ENCODE results near the gene TLK1.

- TF ChIP-seq POLR2AphosphoS5 (IDR thresholded peaks at IDR 0.05), result no peak
- TF ChIP-seq CTCF (IDR thresholded peaks at IDR 0.05; ENCODE audit: poor library complexity, severe bottlenecking), result no peak
- no peak for TF ChIP-seq EP300 (conservative IDR thresholded peaks at IDR 0.05; ENCODE audit: poor library complexity, severe bottlenecking)
- no peak for TF ChIP-seq TAF1 (IDR thresholded peaks at IDR 0.05; ENCODE audit: low read depth)
Measured at GRCh38 chr2:170999654-171000053, 161.0 kb downstream of the TLK1 start.

Measured in neural cell (in vitro differentiated cells).